ENCODE data around the gene SH3GL3. TPM values are rescaled to one million over a fixed set of nuclear protein-coding genes. Genes with fewer than 3 reads are reported as not detected.

SH3GL3 gene
- total RNA-seq, 1 experiment from 2014 or later, result not detected

GRCh38 chr15:83556068-83556467, 108.9 kb downstream of the SH3GL3 start:
- no peak overlapping the region for H3K4me3 ChIP-seq (ENCODE audit: low read depth, low read length)
- H3K27me3 Mint-ChIP-seq (ENCODE audit: insufficient read depth, unreplicated experiment), result no peaks in the 10 kb centered on the region
- DNase-seq, result no peak
- no peaks in the 10 kb centered on the region for H3K36me3 Mint-ChIP-seq (ENCODE audit: insufficient read depth, unreplicated experiment)
- no peaks in the 10 kb centered on the region for H3K36me3 ChIP-seq (ENCODE audit: control insufficient read depth, insufficient read depth, low read length)
- H3K9me3 ChIP-seq, result no peaks in the 10 kb centered on the region
- BruUV-seq (replicated peaks), result no TSS peak
- intact Hi-C loops (cut with micrococcal nuclease; ENCODE audit: unreplicated experiment), result loop anchor here (5.0 to 10.0 kb wide), 2 partner anchors 61 to 174 kb away; no protein-coding TSS in a partner anchor
- no peak for TF ChIP-seq CTCF (IDR thresholded peaks at IDR 0.05; ENCODE audit: insufficient read depth in 1 of 2, low read depth in 1 of 2, low read length in 1 of 2, severe bottlenecking in 1 of 2, unreplicated experiment in 1 of 2)
- H3K27ac Mint-ChIP-seq (ENCODE audit: unreplicated experiment), result no peak overlapping the region
- CTCF ChIA-PET, result no interaction called here
- no peaks in the 10 kb centered on the region for H3K4me1 Mint-ChIP-seq (ENCODE audit: low read depth, unreplicated experiment)
- no peaks in the 10 kb centered on the region for H3K27me3 ChIP-seq (replicated peaks; ENCODE audit: control insufficient read depth, insufficient read depth, low read length)
- peaks cover 8% of the 10 kb centered on the region for H3K9me3 Mint-ChIP-seq (ENCODE audit: unreplicated experiment)
- POLR2A ChIA-PET, result no interaction called here
- no peaks in the 10 kb centered on the region for H3K4me1 ChIP-seq
- no peak overlapping the region for H3K4me3 Mint-ChIP-seq (ENCODE audit: unreplicated experiment)

DNA sequence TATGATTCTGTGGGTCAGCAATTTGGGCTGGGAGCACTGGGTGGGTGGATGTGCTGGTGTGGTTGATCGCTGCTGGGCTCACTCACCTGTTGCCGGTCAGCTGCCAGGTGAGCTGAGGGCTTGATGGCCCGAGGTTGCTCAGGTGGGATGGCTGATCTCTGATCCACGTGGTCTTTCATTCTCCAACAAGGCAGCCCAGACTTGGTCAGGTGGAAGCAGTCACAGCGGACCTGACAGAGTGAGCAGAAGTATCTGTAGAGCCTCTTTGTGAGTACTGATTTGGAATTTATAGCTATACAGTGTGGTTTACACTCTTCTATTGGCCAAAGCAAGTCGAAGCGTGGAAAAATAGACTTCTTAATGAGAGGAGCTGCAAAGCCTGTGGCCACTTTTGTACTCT, 109.6 kb downstream of the SH3GL3 start:
- BruUV-seq (replicated peaks), result no TSS peak
- Histone ChIP-seq H3K27me3 (replicated peaks; ENCODE audit: control insufficient read depth, insufficient read depth, low read length) (no peaks in the 10 kb centered on the region), H3K4me3 (ENCODE audit: low read depth, low read length) (no peak overlapping the region), H3K36me3 (ENCODE audit: control insufficient read depth, insufficient read depth, low read length) (no peaks in the 10 kb centered on the region), H3K9me3 (no peaks in the 10 kb centered on the region), H3K4me1 (no peaks in the 10 kb centered on the region)
- no peaks in the 10 kb centered on the region for H3K4me1 Mint-ChIP-seq (ENCODE audit: low read depth, unreplicated experiment)
- no peaks in the 10 kb centered on the region for H3K27me3 Mint-ChIP-seq (ENCODE audit: insufficient read depth, unreplicated experiment)
- DNase-seq, result no peak
- TF ChIP-seq CTCF (IDR thresholded peaks at IDR 0.05; ENCODE audit: insufficient read depth in 1 of 2, low read depth in 1 of 2, low read length in 1 of 2, severe bottlenecking in 1 of 2, unreplicated experiment in 1 of 2), result no peak
- POLR2A ChIA-PET, result no interaction called here
- peaks cover 8% of the 10 kb centered on the region for H3K9me3 Mint-ChIP-seq (ENCODE audit: unreplicated experiment)
- H3K36me3 Mint-ChIP-seq (ENCODE audit: insufficient read depth, unreplicated experiment), result no peaks in the 10 kb centered on the region
- intact Hi-C loops (cut with micrococcal nuclease; ENCODE audit: unreplicated experiment), result loop anchor here (5.0 to 10.0 kb wide), 2 partner anchors 62 to 174 kb away; no protein-coding TSS in a partner anchor
- CTCF ChIA-PET, result interaction anchor here (1.2 kb wide), 1 partner anchor 116 kb away, joined by 5 read pairs; no protein-coding TSS in a partner anchor
- no peak overlapping the region for H3K4me3 Mint-ChIP-seq (ENCODE audit: unreplicated experiment)
- H3K27ac Mint-ChIP-seq (ENCODE audit: unreplicated experiment), result no peak overlapping the region

GRCh38 chr15:83558146-83558545, 111.0 kb downstream of the SH3GL3 start:
- no peaks in the 10 kb centered on the region for H3K4me1 Mint-ChIP-seq (ENCODE audit: low read depth, unreplicated experiment)
- H3K27ac Mint-ChIP-seq (ENCODE audit: unreplicated experiment), result no peak overlapping the region
- BruUV-seq (replicated peaks), result no TSS peak
- H3K36me3 Mint-ChIP-seq (ENCODE audit: insufficient read depth, unreplicated experiment), result no peaks in the 10 kb centered on the region
- H3K27me3 Mint-ChIP-seq (ENCODE audit: insufficient read depth, unreplicated experiment), result peaks cover 2% of the 10 kb centered on the region
- intact Hi-C loops (cut with micrococcal nuclease; ENCODE audit: unreplicated experiment), result loop anchor here (5.0 to 10.0 kb wide), 2 partner anchors 63 to 176 kb away; no protein-coding TSS in a partner anchor
- DNase-seq, result no peak
- Histone ChIP-seq H3K4me1 (no peaks in the 10 kb centered on the region), H3K27me3 (replicated peaks; ENCODE audit: control insufficient read depth, insufficient read depth, low read length) (no peaks in the 10 kb centered on the region), H3K4me3 (ENCODE audit: low read depth, low read length) (no peak overlapping the region), H3K36me3 (ENCODE audit: control insufficient read depth, insufficient read depth, low read length) (no peaks in the 10 kb centered on the region), H3K9me3 (no peaks in the 10 kb centered on the region)
- no peak overlapping the region for H3K4me3 Mint-ChIP-seq (ENCODE audit: unreplicated experiment)
- POLR2A ChIA-PET, result interaction anchor here (0.6 kb wide), 1 partner anchor 178 kb away, joined by 5 read pairs; no protein-coding TSS in a partner anchor
- peaks cover 8% of the 10 kb centered on the region for H3K9me3 Mint-ChIP-seq (ENCODE audit: unreplicated experiment)
- CTCF ChIA-PET, result no interaction called here
- TF ChIP-seq CTCF (IDR thresholded peaks at IDR 0.05; ENCODE audit: insufficient read depth in 1 of 2, low read depth in 1 of 2, low read length in 1 of 2, severe bottlenecking in 1 of 2, unreplicated experiment in 1 of 2), result no peak

Measured in Caco-2 (cell line).